GM12878 (cell line): ENCODE measurements around the gene HYAL1. TPM values are rescaled to one million over a fixed set of nuclear protein-coding genes. Genes with fewer than 3 reads are reported as not detected.
"Not testable (repeated sequence)": the region's sequence is repeated elsewhere in the genome, so short reads cannot be mapped to it uniquely, and the experiment has no call there.

Source experiments
- ATAC-seq: fragments of 200-7000 bp; cut with Tn5 transposase; 3 replicates; pipeline ENCODE4 v1.9.1; 2020; ENCODE audit warnings: mild to moderate bottlenecking, moderate library complexity
- BruUV-seq: library from RNA; stranded (reverse); fragments of 400-500 nt; replicated peaks from 2 replicates; lab custom pipeline; 2021; lab: Mats Ljungman, UMichigan
- CTCF ChIA-PET: fragments of 300-600 bp; sonication (Branson Sonifier 250); formaldehyde crosslinking; extraction: SDS; loops from one replicate; lab custom pipeline; 2021; ENCODE audit warnings: inconsistent platforms; lab: Yijun Ruan, JAX
- POLR2A ChIA-PET: fragments of 350-600 bp; formaldehyde crosslinking; extraction: SDS; loops from one replicate; lab custom pipeline; 2021; ENCODE audit warnings: inconsistent platforms; lab: Charles Lee
- RAD21 ChIA-PET: fragments of 300-600 bp; sonication (Branson Sonifier 250); formaldehyde crosslinking; loops from one replicate; lab custom pipeline; 2023; ENCODE audit warnings: antibody characterized with exemption; ENCODE audit not compliant: unreplicated experiment; lab: Charles Lee
- SMC1A ChIA-PET: fragments of 300-600 bp; sonication (Branson Sonifier 250); formaldehyde crosslinking; loops from one replicate; lab custom pipeline; 2023; ENCODE audit not compliant: unreplicated experiment, uncharacterized antibody; lab: Charles Lee
- DNase-seq: peaks from one replicate; pipeline ENCODE4 v3.0.0-alpha.2; 2011; ENCODE audit warnings: low read depth, low spot score
- FAIRE-seq: peaks from 3 replicates; lab custom pipeline; 2011; peaks lifted over from hg19 to GRCh38; lab: Jason Lieb, UNC
- H2AFZ ChIP-seq: 2 replicates; pipeline ENCODE4 v1.6.0; 2011; ENCODE audit warnings: low read depth, low read length, control low read depth; ENCODE audit not compliant: control insufficient read depth
- H3K27ac ChIP-seq: 2 replicates; pipeline ENCODE4 v1.5.1; 2011; ENCODE audit warnings: control low read depth; ENCODE audit not compliant: control insufficient read depth, insufficient read depth
- H3K27me3 ChIP-seq, 2 experiments: replicated peaks in 1 of 2; 2 replicates each; pipeline versions ENCODE4 v1.6.0 to v1.6.1; 2011; ENCODE audit warnings: low read length in 1 of 2; ENCODE audit not compliant: control insufficient read depth in 2 of 2, insufficient read depth in 2 of 2
- H3K36me3 ChIP-seq, 2 experiments: 2 replicates each; pipeline ENCODE4 v1.5.1; 2011; ENCODE audit warnings: low read length in 1 of 2; ENCODE audit not compliant: control insufficient read depth in 2 of 2, insufficient read depth in 2 of 2
- H3K4me1 ChIP-seq: 2 replicates; pipeline ENCODE4 v1.6.1; 2011; ENCODE audit warnings: mild to moderate bottlenecking, low read length, moderate library complexity, mixed read lengths; ENCODE audit not compliant: control insufficient read depth, insufficient read depth
- H3K4me2 ChIP-seq: 2 replicates; pipeline ENCODE4 v1.6.0; 2011; ENCODE audit warnings: control low read depth; ENCODE audit not compliant: control insufficient read depth, insufficient read depth
- H3K4me3 ChIP-seq: fragments of 200-600 bp; sonication (generic); 2 replicates; pipeline ENCODE4 v1.5.1; 2016
- H3K79me2 ChIP-seq: 2 replicates; pipeline ENCODE4 v1.6.0; 2011; ENCODE audit warnings: low read length; ENCODE audit not compliant: control insufficient read depth, insufficient read depth
- H3K9ac ChIP-seq: 2 replicates; pipeline ENCODE4 v1.8.0; 2011; ENCODE audit warnings: low read length, control low read depth, mixed read lengths; ENCODE audit not compliant: control insufficient read depth, insufficient read depth
- H3K9me3 ChIP-seq: replicated peaks from 3 replicates; pipeline ENCODE4 v1.5.1; 2011; ENCODE audit warnings: mild to moderate bottlenecking, low read length; ENCODE audit not compliant: control insufficient read depth, insufficient read depth
- H4K20me1 ChIP-seq: 2 replicates; pipeline ENCODE4 v1.6.0; 2011; ENCODE audit not compliant: control insufficient read depth, insufficient read depth
- ASH2L ChIP-seq: fragments of 300-600, 200-600 bp; sonication (generic); IDR thresholded peaks from 2 replicates; pipeline ENCODE4 v1.6.1; 2017; ENCODE audit warnings: low read depth, mild to moderate bottlenecking, borderline replicate concordance
- NFXL1 ChIP-seq: fragments of 450-650 bp; IDR thresholded peaks from 2 replicates; pipeline ENCODE4 v1.6.1; 2017; ENCODE audit warnings: antibody characterized with exemption, mild to moderate bottlenecking, borderline replicate concordance
- ZNF217 ChIP-seq: fragments of 450-650 bp; IDR thresholded peaks from 2 replicates; pipeline ENCODE4 v1.6.1; 2017; ENCODE audit warnings: antibody characterized with exemption, mild to moderate bottlenecking
- WGBS: methylation state at CpG from one replicate; pipeline ENCODE4 v1.1.6; 2016; ENCODE audit warnings: low lambda C conversion rate; ENCODE audit not compliant: insufficient replicate concordance, insufficient coverage; ENCODE audit errors: missing lambda C conversion rate; 5-methylcytosine and 5-hydroxymethylcytosine counted together
- in situ Hi-C: fragments of 300-500 bp; cut with MboI; formaldehyde crosslinking; loops from 9 replicates; pipeline ENCODE4 v1.14.3; 2018; ENCODE audit warnings: mixed read lengths
- intact Hi-C: fragments of 100-400 bp; cut with micrococcal nuclease; formaldehyde crosslinking; loops from one replicate; pipeline ENCODE4 v1.14.2; 2022; ENCODE audit not compliant: unreplicated experiment
- polyA plus RNA-seq, 11 experiments: library from polyadenylated mRNA; depleted of rRNA in 4 of 11; unstranded in 6 of 11; stranded (reverse) in 5 of 11; fragments of >200 nt; fragmentation: Nextera tagmentation in 4 of 11; fragmentation: Illumina TruSeq in 1 of 11; extraction: Ambion mirVana in 4 of 11; extraction: Trizol in 1 of 11; gene quantifications; 1 replicate in 1 of 11; 2 replicates in 10 of 11; pipeline versions ENCODE4 v1.2.1 to v1.2.3, GENCODE V29; 2011 to 2016; ENCODE audit warnings: inconsistent platforms in 2 of 11, missing spikeins in 2 of 11, low read depth in 1 of 11
- total RNA-seq, 4 experiments: library from RNA; depleted of rRNA in 3 of 4; stranded (reverse); fragments of >200 nt in 3 of 4; fragmentation: Illumina TruSeq in 1 of 4; extraction: Trizol in 1 of 4; gene quantifications; 2 replicates each; pipeline versions ENCODE4 v1.2.1 to v1.2.3, GENCODE V29; 2013 to 2021

HYAL1 gene
- total and polyA plus RNA-seq, 10 of the 15 experiments (the other 5 are each of a cell fraction or from before 2014, with no cell fraction given): 0.04 to 0.55 (median 0.18) TPM; not detected in 2

DNA sequence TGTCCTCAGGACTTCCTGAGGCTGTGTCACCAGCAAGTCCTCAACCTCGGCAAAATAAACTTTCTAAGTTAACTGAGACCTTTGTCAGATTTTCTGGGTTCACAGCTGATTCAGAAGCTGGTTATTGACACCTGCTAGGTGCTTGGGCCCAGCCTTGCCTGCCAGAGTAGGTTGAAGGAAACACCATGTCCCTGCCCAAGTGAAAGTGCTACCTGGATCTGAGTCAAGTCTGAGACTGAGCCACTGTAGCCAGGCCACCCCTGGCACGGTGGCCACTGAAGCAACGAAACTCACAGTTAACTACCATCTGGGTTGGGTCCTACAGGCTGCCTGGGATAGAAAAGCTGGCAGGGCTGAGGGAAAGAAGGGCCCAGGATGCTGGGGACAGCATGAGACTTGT, 11.0 kb upstream of the HYAL1 start:
- H3K4me1 ChIP-seq: peaks cover 8% of the 10 kb centered on the region
- no peak overlapping the region for H3K9ac ChIP-seq
- DNase-seq: no peak
- FAIRE-seq: no peak
- BruUV-seq: no TSS peak
- H3K36me3 ChIP-seq: peaks cover 0 to 2% of the 10 kb centered on the region in 2 experiments; a peak in 1 of 4 replicates
- ChIA-PET POLR2A (no interaction called here), RAD21 (no interaction called here)
- ATAC-seq: no peak
- H3K9me3 ChIP-seq: no peaks in the 10 kb centered on the region
- in situ Hi-C loops: no loop called here
- H3K4me2 ChIP-seq: no peak overlapping the region
- H2AFZ ChIP-seq: no peak overlapping the region
- no peak overlapping the region for H3K4me3 ChIP-seq
- TF ChIP-seq NFXL1: no peak
- no peak for TF ChIP-seq ZNF217
- TF ChIP-seq ASH2L: no peak
- TF ChIP-seq, all 136 proteins: peak for 0
- CTCF ChIA-PET: interaction anchor here (1.7 kb wide), 1 partner anchor 10 kb away, joined by 8 read pairs; no protein-coding TSS in a partner anchor
- intact Hi-C loops: no loop called here
- Histone ChIP-seq H3K27ac (no peak overlapping the region), H4K20me1 (no peaks in the 10 kb centered on the region), H3K27me3 (no peaks in the 10 kb centered on the region), H3K79me2 (no peaks in the 10 kb centered on the region)
- SMC1A ChIA-PET: no interaction called here
- 40% methylated on average over 3 of the region's 3 CpGs for WGBS

- H3K4me2 ChIP-seq, H3K9me3 ChIP-seq, intact Hi-C loops, H3K9ac ChIP-seq, in situ Hi-C loops, H3K27ac ChIP-seq, RAD21 ChIA-PET, POLR2A ChIA-PET, FAIRE-seq, SMC1A ChIA-PET, BruUV-seq, CTCF ChIA-PET, H3K79me2 ChIP-seq, H3K4me3 ChIP-seq, H4K20me1 ChIP-seq, H2AFZ ChIP-seq, H3K27me3 ChIP-seq, H3K36me3 ChIP-seq, H3K4me1 ChIP-seq, ATAC-seq, DNase-seq: not testable (repeated sequence)
- WGBS: 92% methylated on average over 15 of the region's 32 CpGs
These were observed 8.7 kb upstream of the HYAL1 start for GRCh38 chr3:50312041-50312440.
